Lung (tissue), 12 donors: ENCODE measurements around the gene TAF1C. TPM values are rescaled to one million over a fixed set of nuclear protein-coding genes. Genes with fewer than 3 reads are reported as not detected.

ENCODE experiments used
- ATAC-seq: fragments of 200-7000 bp; cut with Tn5 transposase; one replicate; pipeline ENCODE4 v1.9.1; 2020; ENCODE audit warnings: moderate number of reproducible peaks; ENCODE audit not compliant: insufficient read depth, low FRiP score
- DNase-seq, 3 donors: peaks; one replicate each; pipeline ENCODE4 v3.0.0-alpha.2; 2013 to 2017
- H3K27ac ChIP-seq, 2 donors: one replicate each; pipeline ENCODE4 v1.5.1; 2013; ENCODE audit warnings: mild to moderate bottlenecking in 2 of 2, moderate library complexity in 2 of 2, control low read depth in 1 of 2, inconsistent platforms in 1 of 2, low read depth in 1 of 2, low read length in 1 of 2
- H3K27me3 ChIP-seq, 3 donors: one replicate each; pipeline ENCODE4 v1.5.1; 2013; ENCODE audit warnings: low read length in 2 of 3; ENCODE audit not compliant: control insufficient read depth in 3 of 3, insufficient read depth in 3 of 3
- H3K36me3 ChIP-seq, 4 donors: one replicate each; pipeline ENCODE4 v1.5.1; 2013; ENCODE audit warnings: low read length in 4 of 4, mild to moderate bottlenecking in 1 of 4, moderate library complexity in 1 of 4; ENCODE audit not compliant: control insufficient read depth in 4 of 4, insufficient read depth in 4 of 4
- H3K4me1 ChIP-seq, 5 donors: one replicate each; pipeline ENCODE4 v1.5.1; 2013; ENCODE audit warnings: low read length in 5 of 5, mild to moderate bottlenecking in 2 of 5, moderate library complexity in 1 of 5; ENCODE audit not compliant: control insufficient read depth in 5 of 5, insufficient read depth in 5 of 5
- H3K4me3 ChIP-seq: one replicate; pipeline ENCODE4 v1.5.1; 2013; ENCODE audit warnings: mild to moderate bottlenecking, control low read depth, moderate library complexity
- H3K9ac ChIP-seq, 2 donors: one replicate each; pipeline ENCODE4 v1.5.1; 2013; ENCODE audit warnings: low read length in 2 of 2, control low read depth in 1 of 2; ENCODE audit not compliant: insufficient read depth in 1 of 2
- H3K9me3 ChIP-seq, 4 donors: one replicate each; pipeline ENCODE4 v1.5.1; 2013; ENCODE audit warnings: low read length in 3 of 4, mild to moderate bottlenecking in 1 of 4, moderate library complexity in 1 of 4; ENCODE audit not compliant: control insufficient read depth in 4 of 4, insufficient read depth in 3 of 4
- CTCF ChIP-seq: IDR thresholded peaks from 2 replicates; pipeline ENCODE4 v1.5.1; 2012; ENCODE audit warnings: mild to moderate bottlenecking; ENCODE audit errors: control extremely low read depth, extremely low read depth
- WGBS, 2 donors: extraction: QIAGEN DNeasy Blood & Tissue Kit; methylation state at CpG; one replicate each; pipeline ENCODE4 v1.1.7; 2013; 5-methylcytosine and 5-hydroxymethylcytosine counted together
- polyA plus RNA-seq, 2 donors: library from polyadenylated mRNA; stranded (reverse); fragments of 200-250 nt; gene quantifications; one replicate each; pipeline ENCODE4 v1.2.1, GENCODE V29; 2013
- total RNA-seq, 2 donors: library from RNA; depleted of rRNA in 1 of 2; stranded (reverse); fragments of >200 nt in 1 of 2; gene quantifications; one replicate each; pipeline ENCODE4 v1.2.1, GENCODE V29; 2014 to 2021
- donor health status: control.
- donor health status: control.
- donor health status: Bipolar disorder and iron deficiency.
- donor health status: healthy.
- donor health status: DM: yes; HTN: yes; CAD: no.

Gene TAF1C
- total and polyA plus RNA-seq, 4 donors = 36.1 to 53.1 (median 43.3) TPM

- Histone ChIP-seq H3K27ac (no peak overlapping the region), H3K36me3 (peaks cover 3 to 49% (median 19%) of the 10 kb centered on the region in 4 donors)
- 87 to 91% methylated on average over 5 of the region's 5 CpGs for WGBS, 2 donors
Observed at GRCh38 chr16:84183572-84183875, 3.3 kb downstream of the TAF1C start.

GRCh38 chr16:84182680-84183571 is 3.9 kb downstream of the TAF1C start:
- WGBS, 2 donors = 96% methylated on average over 26 of the region's 26 CpGs
- Histone ChIP-seq H3K27me3 (no peaks in the 10 kb centered on the region), H3K9ac (no peak overlapping the region), H3K4me1 (peaks cover 0 to 12% (median 0%) of the 10 kb centered on the region in 5 donors), H3K27ac (no peak overlapping the region), H3K4me3 (no peak overlapping the region), H3K36me3 (peaks cover 3 to 54% (median 20%) of the 10 kb centered on the region in 4 donors), H3K9me3 (no peaks in the 10 kb centered on the region)
- ATAC-seq (no peak), DNase-seq (no peak)
- TF ChIP-seq CTCF = no peak

More at GRCh38 chr16:84183572-84183875, 3.3 kb downstream of the TAF1C start:
- H3K9me3 ChIP-seq = no peaks in the 10 kb centered on the region
- ATAC-seq = no peak
- peaks cover 0 to 12% (median 0%) of the 10 kb centered on the region in 5 donors for H3K4me1 ChIP-seq
- no peaks in the 10 kb centered on the region for H3K27me3 ChIP-seq
- no peak for DNase-seq
- H3K4me3 ChIP-seq = no peak overlapping the region
- no peak for TF ChIP-seq CTCF
- no peak overlapping the region for H3K9ac ChIP-seq

GRCh38 chr16:84182104-84182503 is 4.8 kb downstream of the TAF1C start:
- no peaks in the 10 kb centered on the region for H3K9me3 ChIP-seq
- no peak for DNase-seq
- H3K27me3 ChIP-seq = no peaks in the 10 kb centered on the region
- H3K9ac ChIP-seq = no peak overlapping the region
- peaks cover 0 to 12% (median 2%) of the 10 kb centered on the region in 5 donors for H3K4me1 ChIP-seq
- no peak for ATAC-seq
- H3K36me3 ChIP-seq = peaks cover 3 to 56% (median 20%) of the 10 kb centered on the region in 4 donors
- 96 to 99% methylated on average over 18 of the region's 18 CpGs for whole genome bisulfite sequencing, 2 donors
- H3K27ac ChIP-seq = no peak overlapping the region
- no peak overlapping the region for H3K4me3 ChIP-seq
- no peak for TF ChIP-seq CTCF
